ENCODE measurements around the gene EHBP1.

EHBP1 gene

DNA sequence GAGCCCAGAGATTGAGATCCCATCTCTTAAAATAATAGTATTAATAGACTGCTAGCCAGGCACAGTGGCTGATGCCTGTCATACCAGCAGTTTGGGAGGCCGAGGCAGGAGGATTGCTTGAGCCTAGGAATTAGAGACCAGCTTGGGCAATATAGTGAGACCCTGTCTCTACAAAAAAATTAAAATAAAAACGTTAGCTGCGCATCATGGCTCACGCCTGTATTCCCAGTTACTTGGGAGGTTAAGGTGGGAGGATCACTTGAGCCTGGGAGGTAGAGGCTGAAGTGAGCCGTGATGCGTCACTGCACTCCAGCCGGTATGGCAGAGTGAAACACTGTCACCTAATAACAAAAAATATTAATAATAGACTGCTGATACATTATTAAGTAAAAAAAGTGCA is 178.1 kb downstream of the EHBP1 start:
- no peak for DNase-seq (ENCODE audit: low read depth, low spot score)

DNA sequence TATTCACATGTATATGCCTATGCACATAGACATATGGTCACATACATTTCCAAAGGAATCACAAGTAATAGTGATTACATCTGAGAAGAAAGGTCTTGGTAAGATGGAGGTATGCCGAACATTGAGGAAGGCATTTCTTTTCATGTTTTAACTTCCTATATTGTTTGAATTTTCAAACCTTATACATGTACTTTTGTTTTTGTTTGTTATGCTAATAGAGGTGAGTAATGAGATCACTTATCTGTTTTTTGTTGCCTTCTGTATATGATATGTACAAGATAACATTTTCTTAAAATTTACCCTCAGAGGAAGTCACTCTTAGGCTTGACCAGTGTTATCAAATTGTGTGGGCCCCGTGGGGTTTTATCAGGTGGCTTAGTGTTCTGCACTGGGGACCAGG is 178.6 kb downstream of the EHBP1 start:
- no peak for DNase-seq (ENCODE audit: low read depth, low spot score)

DNA sequence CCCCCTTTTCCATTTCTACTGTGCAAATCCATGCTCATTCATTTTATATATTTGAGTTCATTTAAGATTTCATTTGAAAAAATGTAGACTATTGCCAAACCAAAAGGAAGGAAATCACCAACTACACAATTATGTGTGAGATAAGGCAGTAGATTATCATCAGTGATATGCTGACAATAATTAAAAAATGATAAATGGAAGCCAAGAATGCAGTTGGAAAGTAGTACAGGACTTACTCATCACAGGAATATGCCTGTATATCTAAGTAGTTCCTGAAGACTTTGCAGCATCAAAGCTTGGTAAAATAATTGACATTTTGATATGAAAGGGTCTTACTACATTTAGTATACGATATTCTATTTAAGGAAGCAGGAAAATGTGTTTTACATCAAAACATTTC is 179.0 kb downstream of the EHBP1 start:
- no peak for DNase-seq (ENCODE audit: low read depth, low spot score)

DNA sequence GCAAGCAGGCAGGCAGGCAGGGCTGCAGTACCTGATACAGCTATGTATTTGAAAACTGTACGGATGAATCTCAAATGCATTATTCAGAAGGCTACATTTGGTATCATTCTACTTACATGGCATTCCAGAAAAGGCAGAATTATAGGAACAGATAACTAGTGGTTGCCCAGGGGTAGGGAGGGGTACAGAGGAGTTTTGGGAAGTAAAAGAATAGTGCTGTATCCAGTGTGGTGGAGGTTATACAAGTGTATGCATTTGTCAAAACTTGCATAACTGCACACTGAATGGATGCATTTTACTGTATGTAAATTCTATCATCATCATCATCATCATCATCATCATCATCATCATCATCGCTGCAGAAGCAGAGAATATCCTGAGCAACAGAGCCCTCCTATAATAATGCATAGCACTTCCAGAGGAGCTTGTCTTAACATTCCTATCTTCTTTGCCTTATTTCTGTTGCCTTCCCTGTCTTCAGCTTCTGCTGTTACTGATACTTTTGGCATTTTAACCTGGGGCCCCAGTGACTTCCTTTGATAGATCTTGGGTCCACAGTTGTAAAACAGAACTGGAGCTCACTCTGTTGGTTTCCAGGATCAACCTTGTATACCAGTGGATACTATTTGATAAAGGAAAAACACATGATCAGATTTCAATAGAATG is 189.6 kb downstream of the EHBP1 start:
- no peak for DNase-seq (ENCODE audit: low read depth, low spot score)

DNA sequence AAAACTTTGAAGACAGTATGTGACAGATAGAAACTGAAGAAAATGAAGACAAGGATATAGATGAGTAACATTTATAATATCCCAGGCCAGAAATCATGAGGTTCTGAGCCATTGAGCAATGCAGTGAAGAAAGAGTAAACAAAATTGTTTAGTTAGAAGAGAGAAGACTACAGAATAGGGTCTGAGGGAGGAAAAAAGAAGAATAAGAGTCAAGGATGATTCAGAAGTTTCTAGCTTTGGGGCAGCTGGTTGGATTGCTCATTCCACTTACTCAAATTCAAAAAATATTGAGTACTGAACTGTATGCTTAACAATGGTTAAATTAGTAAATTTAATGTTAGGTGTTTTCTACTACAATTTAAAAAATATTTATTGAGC is 190.1 kb downstream of the EHBP1 start:
- no peak for DNase-seq (ENCODE audit: low read depth, low spot score)

DNA sequence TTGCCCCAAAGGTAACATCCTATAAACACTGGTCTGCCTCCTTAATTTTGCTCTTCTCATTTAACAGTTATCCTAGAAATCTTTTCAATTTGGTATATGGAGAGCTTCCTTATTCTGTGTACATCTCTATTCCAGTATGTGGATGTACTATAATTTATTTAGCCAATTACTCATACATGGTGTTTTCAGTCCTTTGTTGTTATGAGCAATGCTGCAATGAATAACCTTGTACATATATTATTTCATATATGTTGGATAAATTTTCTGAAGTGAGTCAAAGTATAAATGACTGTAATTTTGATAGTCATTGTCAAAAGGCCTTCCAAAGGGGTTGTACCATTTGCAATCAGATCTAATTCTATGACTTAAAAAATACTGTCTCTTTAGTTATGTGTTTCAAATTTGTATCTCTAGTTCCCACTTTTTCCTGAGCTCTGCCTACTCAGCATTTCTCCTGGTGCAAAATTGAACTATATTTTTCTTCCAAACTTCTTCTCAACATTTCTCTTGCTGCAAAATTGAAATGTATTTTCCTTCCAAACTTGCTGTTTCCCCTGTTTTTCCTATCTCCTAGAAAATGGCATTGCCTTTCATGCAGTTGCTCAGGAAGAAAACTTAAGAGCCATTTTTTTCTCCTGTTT is 191.8 kb downstream of the EHBP1 start:
- no peak for DNase-seq (ENCODE audit: low read depth, low spot score)

DNA sequence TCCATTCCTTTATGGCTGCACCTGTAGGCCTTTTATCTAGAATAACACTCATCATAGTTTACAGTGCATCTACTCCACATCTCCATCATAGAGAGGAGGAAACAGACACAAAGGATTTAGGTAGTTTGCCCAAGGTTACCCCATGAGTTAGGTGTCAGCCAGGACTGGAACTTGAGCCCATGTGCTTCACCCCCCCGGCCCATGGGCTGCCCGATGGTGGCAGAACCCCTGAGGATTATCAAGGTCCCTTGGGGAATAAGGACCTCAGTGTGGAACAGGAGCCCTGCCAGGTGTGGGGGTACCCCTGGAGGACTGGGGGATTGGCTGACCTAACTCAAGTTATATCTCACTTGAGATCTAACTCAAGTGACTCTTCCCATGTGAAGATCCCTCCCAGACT is 198.8 kb downstream of the EHBP1 start:
- no peak for DNase-seq (ENCODE audit: low read depth, low spot score)

DNA sequence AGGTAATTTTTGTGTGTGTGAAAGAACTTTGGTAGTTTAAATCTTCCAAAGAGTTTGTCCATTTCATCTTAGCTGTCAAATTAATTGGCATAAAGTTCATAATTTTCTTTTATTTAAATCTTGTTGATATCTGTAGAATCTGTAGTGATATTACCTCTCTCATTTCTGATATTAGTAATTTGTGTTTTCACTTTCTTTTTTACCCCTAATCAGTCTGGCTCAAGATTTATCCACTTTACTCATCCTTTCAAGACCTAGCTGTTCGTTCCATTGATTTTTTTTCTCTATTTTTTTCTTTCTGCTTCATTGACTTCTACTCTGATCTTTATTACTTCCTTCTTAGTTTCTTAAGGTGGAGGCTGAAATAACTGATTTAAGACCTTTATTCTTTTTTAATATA is 202.6 kb downstream of the EHBP1 start:
- no peak for DNase-seq (ENCODE audit: low read depth, low spot score)

DNA sequence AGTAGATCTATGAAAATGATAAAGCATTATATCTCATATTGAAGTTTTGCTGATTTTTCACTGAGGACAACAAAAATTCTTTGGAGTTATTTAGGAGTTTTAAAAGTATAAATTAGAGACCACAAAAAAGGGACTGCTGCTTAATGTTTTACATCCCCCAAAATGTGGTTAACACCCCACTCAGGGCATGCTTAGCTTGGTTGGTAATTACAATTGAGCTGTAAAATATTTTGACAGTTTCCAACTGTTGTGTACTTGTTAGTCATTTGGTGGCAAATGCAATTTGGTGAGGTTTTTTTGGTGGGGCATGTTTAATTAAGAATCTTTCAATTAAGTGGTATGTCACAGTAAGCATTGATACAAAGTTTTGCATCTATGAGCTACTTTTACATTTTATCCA is 207.8 kb downstream of the EHBP1 start:
- no peak for DNase-seq (ENCODE audit: low read depth, low spot score)

DNA sequence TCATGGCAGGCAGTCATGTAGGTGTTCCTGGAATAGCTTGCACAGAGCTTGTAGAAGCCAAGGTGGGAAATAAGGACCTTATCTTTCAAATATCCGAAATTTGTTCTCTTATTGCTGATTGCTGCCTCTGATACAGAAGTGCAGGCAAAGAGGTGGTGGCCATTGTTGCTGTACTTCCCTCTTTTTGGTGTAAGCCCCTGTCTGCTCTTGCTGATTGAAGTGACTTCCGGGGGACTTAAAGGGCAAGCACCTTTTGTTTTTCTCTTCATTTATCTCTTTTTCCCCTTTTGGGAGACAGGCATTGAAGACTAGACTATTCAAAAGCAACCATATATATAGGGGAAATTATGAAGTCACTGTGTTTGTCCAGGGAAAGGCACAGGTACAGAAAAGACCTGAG is 213.5 kb downstream of the EHBP1 start:
- DNase-seq (ENCODE audit: low read depth, low spot score) = no peak

DNA sequence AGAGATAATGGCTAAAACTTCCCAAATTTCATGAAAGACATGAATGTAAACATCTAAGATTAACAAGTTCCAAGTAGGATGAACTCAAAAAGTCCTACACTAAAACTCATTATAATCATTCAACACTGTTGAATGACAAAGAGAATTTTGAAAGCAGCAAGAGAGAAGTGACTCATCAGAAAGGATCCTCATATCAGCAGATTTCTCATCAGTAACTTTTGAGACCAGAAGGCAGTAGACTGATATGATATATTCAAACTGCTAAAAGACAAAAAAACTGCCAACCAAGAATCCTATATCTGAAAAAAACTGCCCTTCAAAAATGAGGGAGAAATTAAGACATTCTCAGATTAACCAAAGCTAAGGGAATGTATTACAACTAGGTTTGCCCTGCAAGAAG is 214.6 kb downstream of the EHBP1 start:
- no peak for DNase-seq (ENCODE audit: low read depth, low spot score)

DNA sequence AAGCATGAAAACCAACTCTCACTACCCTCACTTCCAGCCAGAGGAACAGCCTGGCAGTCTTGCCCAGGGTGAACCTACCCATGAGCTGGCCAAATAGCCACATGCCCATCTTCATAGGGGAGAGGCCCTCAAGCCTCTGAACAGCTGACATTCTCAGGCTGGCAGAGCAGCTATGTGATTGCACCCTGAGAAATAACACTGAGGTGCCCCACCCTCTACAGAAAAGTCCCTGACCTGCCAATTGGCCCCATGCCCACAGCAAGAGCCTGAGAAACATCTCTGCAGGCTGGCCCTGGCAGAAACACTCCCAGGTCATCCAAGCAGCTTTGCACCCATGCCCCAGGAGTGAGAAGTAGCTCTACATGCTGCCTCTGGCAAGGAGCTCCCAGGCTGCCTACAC is 217.7 kb downstream of the EHBP1 start:
- no peak for DNase-seq (ENCODE audit: low read depth, low spot score)

DNA sequence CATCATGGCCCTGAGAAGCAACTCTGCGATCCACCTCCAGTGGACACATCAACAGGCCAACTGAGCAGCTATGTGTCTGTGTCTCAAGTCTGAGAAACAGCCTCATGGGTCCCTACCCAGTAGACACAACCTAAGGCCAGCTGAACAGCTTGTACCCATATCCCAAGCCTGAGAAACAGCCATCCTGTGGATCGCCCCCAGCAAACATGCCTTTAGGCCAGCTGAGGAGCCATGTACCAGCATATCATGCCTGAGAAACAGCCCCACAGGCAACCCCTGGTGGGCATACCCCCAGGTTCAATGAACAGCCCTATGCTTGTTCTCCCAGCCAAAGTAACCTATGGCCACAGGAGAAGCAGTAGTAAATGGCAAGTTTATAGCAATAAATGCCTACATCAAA is 218.4 kb downstream of the EHBP1 start:
- DNase-seq (ENCODE audit: low read depth, low spot score) = no peak

DNA sequence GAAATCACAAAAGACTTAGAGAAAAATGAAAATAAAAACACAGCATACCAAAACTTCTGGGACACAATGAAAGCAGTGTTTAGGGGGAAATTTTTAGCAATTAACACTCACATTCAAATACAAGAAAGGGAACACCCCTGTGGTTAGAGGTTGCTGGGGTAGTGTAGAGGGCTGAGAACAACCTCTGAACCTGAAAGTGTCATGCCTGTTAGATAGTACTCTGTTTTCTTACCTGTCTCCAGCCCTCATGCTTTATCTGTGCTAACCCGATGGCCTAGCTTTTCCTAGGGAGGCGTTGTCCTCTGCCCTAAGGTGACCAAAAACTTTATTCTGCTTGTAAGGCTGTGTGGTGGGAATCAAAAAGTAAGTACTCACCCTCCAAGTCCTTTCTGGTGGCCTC is 222.5 kb downstream of the EHBP1 start:
- no peak for DNase-seq (ENCODE audit: low read depth, low spot score)

DNA sequence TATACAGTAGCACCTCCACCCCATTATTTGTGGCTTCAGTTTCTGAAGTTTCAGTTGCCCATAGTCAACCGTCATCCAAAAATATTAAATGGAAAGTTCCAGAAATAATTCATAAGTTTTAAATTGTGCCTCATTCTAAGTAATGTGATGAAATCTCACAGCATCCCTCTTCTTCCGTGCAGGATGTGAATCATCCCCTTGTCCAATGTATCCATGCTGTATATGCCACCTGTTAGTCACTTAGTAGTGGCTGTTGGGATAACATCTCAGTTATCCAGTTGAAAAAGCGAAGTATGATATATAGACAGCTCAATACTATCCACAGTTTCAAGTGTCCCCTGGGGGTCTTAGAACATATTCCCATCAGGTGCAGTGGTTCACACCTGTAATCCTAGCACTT is 226.0 kb downstream of the EHBP1 start:
- DNase-seq (ENCODE audit: low read depth, low spot score) = no peak

DNA sequence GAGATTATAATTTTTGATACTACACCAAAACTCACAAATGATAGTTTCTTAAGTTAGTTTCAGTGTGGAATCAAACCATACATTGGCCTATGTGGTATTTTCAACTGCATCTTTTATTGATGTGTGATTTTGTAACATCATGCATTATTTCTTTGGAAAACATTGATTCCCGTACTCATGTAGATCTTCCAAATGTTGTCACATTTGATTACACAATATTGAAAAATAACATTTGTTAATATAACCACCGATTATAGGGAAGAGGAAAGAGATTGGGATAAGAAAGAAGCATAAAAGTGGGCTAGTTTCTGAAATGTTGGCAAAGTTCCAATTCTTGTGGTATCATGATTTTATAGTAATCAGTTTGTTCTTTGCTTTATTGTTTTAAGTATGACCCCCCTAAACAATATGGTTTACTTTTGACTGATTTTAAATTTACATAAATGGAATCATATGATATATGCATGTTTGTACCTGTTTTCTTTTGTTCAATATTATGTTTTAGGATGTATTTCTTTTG is 227.9 kb downstream of the EHBP1 start:
- no peak for DNase-seq (ENCODE audit: low read depth, low spot score)

DNA sequence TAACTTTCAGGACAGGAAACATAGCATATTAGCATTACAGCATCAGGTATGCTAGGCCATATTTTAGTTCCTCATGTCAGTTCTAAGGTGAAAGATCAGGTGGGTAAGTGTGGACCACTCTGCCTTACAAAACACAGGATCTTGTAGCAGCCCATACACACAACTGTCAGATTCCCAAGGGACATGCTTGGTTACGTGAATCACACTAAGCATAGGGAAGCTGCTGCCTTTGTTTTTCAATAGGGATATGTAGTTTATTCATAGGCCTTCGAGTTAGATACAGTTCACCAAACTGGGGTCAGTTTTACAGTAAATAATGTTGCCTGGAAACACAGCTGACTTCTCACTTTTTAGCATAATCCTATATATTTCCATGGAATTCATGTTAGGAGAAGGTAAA is 229.0 kb downstream of the EHBP1 start:
- DNase-seq (ENCODE audit: low read depth, low spot score) = no peak

DNA sequence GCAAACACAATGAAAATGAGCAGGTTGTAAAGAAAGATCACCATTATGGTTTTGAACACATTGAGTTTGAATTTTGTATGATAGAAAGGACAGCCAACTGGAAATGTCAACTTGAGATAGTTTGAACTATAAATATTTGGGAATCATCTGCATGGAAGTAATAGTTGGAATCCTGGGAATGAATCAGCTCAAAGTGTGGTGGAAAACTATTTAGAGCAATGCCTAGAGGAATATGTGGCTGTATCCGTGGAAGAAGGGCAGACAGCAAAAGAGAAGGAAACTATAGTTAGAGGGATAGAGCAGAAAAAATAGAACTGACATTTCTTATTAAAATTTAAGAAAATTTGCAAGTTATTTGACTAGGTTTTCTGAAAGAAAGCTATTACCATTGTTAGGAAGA is 232.6 kb downstream of the EHBP1 start:
- no peak for DNase-seq (ENCODE audit: low read depth, low spot score)

DNA sequence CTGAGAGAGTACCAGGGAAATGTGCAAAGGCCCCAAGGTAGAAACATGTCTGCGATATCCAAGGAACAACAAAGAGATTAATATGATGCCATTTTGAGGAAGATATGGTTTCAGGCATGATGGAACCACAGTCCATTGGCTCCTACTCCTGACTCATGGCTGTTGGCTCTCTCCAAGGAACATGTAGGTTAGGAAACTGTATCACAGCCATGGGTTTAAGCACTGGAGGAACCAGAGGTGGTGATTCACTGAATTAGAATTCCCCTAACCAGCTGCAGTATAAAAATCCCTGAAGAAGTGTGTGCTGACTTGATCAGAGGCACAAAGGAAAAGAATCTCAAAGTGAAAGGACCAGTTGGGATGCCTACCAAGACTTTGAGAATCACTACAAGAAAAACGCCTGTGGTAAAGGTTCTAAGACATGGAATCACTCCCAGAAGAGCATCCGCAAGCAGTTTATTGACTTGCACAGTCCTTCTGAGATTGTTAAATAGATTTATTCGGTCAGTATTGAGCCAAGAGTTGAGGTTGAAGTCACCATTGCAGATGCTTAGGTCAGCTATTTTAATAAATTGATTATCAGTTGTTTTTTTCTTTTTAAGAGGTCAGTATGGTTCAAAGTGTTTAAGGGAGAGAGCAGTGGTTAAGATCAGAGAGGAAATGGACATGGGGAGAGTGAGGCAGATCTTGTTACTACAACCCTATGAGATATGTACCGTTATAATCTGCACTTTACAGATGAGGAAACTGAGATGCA is 234.4 kb downstream of the EHBP1 start:
- no peak for DNase-seq (ENCODE audit: low read depth, low spot score)

DNA sequence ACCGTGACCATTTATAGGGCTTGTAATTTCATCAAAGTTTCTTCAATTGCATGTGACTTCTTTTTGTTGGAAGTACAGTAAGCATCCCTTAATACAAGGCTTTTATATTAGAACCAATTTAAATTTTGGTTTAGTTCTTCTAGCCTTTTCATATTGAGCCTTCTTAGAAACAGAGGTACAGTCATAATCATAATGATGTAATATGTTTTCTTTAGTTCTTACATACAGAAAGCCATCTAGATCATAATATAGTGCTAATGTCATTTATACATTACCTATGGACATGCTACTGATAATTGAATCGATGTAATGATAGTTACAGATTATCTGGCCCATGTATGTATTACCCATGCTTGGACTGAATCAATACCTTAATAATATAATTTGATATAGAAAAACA is 235.2 kb downstream of the EHBP1 start:
- DNase-seq (ENCODE audit: low read depth, low spot score) = no peak

DNA sequence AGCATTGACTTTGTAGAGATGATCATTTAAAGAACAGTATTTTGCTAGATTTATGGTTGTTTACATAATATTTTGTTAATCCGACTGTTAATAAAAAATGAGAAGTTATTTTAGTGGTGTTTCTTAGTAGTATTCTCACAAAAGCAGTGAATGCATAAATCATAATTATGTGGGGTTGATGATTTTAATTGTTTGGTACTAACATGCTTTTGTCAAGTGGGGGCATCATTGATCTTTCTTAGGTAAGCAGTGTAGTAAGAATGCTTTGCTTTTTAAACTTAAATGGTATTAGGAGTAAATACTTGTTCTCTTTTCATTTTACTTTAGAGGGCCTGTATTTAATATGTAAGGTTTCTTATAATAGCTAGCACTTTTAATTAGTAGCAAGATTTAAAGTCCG is 235.9 kb downstream of the EHBP1 start:
- no peak for DNase-seq (ENCODE audit: low read depth, low spot score)

DNA sequence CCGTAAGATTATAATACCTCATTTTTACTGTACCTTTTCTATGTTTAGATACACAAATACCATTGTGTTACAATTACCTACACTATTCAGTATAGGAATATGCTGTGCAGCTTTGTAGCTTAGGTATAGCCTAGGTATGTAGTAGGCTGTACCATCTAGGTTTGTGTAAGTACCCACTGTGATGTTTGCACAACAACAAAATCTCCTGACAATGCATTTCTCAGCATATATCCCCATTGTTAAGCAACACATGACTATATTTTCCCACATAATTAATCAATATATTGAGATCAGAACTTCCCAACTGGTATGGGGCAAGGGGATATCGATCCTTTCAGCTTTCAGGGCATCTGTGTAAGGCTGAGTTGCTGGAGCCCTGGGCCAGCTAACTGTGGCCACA is 238.8 kb downstream of the EHBP1 start:
- DNase-seq (ENCODE audit: low read depth, low spot score) = no peak

DNA sequence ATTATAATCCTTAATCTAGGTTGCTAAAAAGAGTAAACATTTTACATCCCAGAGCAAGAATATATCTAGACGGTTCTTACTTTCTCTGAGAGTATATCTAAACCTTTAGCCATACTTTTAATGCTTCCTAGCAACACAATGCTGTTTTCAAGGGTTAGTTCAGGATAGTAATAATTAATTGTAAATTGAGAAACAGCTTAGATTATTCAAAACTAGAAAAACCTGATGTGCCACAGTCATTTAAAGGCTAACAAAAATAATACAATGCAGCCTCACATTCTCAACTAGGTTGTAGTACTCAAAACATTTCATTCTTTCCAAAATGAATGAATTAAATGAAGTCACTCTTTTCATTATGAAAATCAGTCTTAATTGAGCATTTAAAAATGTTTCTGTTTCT is 241.9 kb downstream of the EHBP1 start:
- no peak for DNase-seq (ENCODE audit: low read depth, low spot score)

All from activated naive CD8-positive, alpha-beta T cell treated with anti-CD3 and anti-CD28 coated beads, Interleukin-2, amount 50 U/mL, for 16 hours (primary cell).